GM19351 (cell line): ENCODE results near the gene CEP170.

ENCODE experiments used
- ATAC-seq: cut with Tn5 transposase; IDR thresholded peaks from one replicate; pipeline ENCODE4 v1.9.1; 2021; ENCODE audit warnings: mild to moderate bottlenecking, moderate library complexity; ENCODE audit not compliant: unreplicated experiment

Gene CEP170

GRCh38 chr1:243268751-243269460, 13.8 kb upstream of the CEP170 start:
- ATAC-seq = no peak

GRCh38 chr1:243267914-243268653, 13.0 kb upstream of the CEP170 start:
- no peak for ATAC-seq

- ATAC-seq = no peak
Observed at GRCh38 chr1:243267471-243267880, 12.4 kb upstream of the CEP170 start.

DNA sequence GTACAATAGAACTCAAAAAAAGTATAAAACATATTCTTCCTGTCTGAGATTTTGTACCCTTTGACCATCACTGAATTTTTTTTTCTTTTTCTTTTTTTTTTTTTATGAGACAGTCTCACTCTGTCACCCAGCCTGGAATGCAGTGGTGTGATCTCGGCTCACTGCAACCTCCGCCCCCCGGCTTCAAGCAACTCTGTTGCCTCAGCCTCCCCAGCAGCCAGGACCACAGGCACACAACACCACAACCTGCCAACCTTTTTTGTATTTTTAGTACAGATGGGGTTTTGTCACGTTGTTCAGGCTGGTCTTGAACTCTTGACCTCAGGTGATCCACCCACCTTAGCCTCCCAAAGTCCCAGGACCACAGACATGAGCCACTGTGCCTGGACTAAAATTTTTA, 11.2 kb upstream of the CEP170 start:
- ATAC-seq = no peak

GRCh38 chr1:243264717-243265116, 9.6 kb upstream of the CEP170 start:
- ATAC-seq = no peak

GRCh38 chr1:243261390-243261789, 6.3 kb upstream of the CEP170 start:
- no peak for ATAC-seq

DNA sequence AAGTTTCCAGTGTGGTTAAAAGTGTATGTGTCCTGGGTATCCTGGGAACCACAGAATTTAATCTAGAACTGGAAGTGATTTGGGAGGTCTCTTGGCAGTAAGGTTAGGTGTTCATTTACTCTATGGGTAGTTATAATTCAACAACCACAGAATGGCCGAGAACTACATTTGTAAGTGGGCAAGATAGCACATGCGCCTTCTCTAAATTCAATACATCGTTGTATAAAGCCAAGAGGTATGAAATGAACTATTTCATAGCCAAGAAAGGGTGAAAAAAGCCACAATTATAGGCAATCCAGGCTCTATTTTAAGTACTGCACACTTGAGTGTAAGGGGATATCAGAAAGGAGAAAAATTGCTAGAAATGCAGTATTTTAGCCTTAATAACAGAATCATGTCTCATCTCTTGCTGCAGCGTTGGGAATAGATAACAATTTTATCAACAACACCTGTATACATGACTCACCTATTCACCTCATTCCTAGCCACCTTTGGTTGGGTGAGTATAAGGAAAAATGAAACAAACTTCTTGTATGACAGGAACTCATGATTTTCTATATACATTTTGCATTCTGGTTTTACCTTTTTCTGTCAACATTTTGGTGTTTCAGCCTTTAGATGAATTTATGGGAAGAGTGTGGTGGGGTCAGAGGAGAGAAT, 5.3 kb upstream of the CEP170 start:
- ATAC-seq = no peak

- ATAC-seq = no peak
Observed at GRCh38 chr1:243258731-243259130, 3.6 kb upstream of the CEP170 start.

- ATAC-seq = no peak
Observed at GRCh38 chr1:243257189-243257588, 2.1 kb upstream of the CEP170 start.

GRCh38 chr1:243256590-243256989, 1.5 kb upstream of the CEP170 start:
- no peak for ATAC-seq

GRCh38 chr1:243255791-243256512, 871 bp upstream of the CEP170 start, which contains the start of gene SDCCAG8:
SDCCAG8 (plus strand) TSS chr1:243256041; CDS start chr1:243256174, 133 bp downstream.
- ATAC-seq = peak; percentile 65

GRCh38 chr1:243254233-243254926, 701 bp downstream of the CEP170 start:
- peak; percentile 20 for ATAC-seq

DNA sequence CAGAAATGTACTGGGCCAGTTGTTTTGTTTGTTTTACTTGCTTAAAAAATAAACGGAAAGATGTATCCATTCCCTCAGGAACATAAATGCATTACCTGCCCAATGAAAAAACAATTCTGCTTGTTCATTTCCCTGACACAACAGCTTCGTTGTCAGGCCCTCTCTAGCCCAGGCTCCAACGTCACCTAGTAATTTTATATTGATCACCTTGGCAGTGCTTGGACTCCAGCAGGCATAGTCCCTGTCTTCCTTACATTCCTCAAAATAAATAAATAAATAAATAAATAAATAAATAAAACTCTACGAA, 1.2 kb downstream of the CEP170 start:
- ATAC-seq = no peak

- no peak for ATAC-seq
Observed at GRCh38 chr1:243253211-243253925, 1.7 kb downstream of the CEP170 start.

- no peak for ATAC-seq
Observed at GRCh38 chr1:243251539-243251938, 3.5 kb downstream of the CEP170 start.

DNA sequence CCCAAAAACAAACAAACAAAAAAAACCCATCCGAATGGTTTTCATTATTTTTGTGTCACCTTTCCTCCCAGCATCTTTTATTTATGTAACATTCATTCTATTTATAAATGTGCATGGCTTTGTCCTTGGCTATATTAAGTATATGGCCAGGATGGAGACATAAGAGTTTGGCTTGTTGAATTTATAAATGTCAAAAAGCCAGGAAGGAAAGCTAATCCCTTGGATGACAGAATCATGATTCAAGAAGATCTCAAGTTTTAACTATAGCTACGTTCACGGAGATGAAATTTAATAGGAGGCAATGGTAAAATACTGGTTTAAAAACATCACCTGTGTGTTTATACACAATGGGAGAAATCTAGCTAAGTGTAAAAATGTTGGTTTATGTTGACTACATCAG, 5.0 kb downstream of the CEP170 start:
- no peak for ATAC-seq

- ATAC-seq = no peak
Observed at GRCh38 chr1:243249214-243249613, 5.9 kb downstream of the CEP170 start.

DNA sequence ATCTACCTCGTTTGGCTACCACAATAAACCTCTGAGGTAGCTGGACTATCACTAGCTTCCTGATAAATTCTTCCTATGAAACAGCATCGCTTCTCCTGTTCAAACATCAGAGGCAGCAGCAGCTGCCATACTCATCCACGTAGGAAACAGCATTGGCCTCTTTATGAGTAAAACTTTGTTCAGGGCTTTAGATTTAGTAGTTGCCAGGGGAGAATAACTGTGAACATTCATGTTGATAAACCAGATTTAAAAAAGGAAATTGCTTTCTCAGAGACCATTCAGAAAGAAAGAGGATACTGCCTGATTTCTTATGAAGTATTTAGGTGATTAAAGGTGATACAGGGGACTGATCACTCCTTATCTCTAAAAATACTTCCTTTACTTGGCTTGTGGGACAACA, 7.2 kb downstream of the CEP170 start:
- ATAC-seq = no peak

GRCh38 chr1:243246916-243247315, 8.2 kb downstream of the CEP170 start:
- ATAC-seq = peak; percentile 62

DNA sequence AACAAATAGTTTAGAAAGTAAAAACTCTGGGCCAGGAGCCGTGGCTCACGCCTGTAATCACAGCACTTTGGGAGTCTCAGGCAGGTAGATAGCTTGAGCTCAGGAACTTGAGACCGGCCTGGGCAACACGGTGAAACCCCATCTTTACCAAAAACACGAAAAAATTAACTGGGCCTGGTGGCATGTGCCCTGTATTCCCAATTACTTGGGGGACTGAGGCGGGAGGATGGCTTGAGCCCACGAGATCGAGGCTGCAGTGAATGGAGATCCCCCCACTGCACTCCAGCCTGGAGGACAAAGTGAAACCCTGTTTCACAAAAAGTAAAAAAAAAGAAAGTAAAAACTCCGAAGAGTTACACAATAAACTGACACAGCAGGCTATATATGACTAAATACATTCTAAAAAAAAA, 10.6 kb downstream of the CEP170 start:
- ATAC-seq = peak; percentile 49
